GM18951 (cell line): ENCODE results near the gene MOSMO.

Experiments used
- POLR2A ChIP-seq: IDR thresholded peaks from 4 replicates; pipeline ENCODE4 v1.6.1; 2011; ENCODE audit warnings: mild to moderate bottlenecking; ENCODE audit not compliant: insufficient read length, insufficient read depth; ENCODE audit errors: extremely low read depth
- in situ Hi-C: fragments of 300-500 bp; cut with MboI; formaldehyde crosslinking; loops from one replicate; pipeline ENCODE4 v1.12.0; 2022; ENCODE audit warnings: low sequenced_read_pairs, mixed read lengths, inconsistent platforms; ENCODE audit not compliant: unreplicated experiment

Gene MOSMO

DNA sequence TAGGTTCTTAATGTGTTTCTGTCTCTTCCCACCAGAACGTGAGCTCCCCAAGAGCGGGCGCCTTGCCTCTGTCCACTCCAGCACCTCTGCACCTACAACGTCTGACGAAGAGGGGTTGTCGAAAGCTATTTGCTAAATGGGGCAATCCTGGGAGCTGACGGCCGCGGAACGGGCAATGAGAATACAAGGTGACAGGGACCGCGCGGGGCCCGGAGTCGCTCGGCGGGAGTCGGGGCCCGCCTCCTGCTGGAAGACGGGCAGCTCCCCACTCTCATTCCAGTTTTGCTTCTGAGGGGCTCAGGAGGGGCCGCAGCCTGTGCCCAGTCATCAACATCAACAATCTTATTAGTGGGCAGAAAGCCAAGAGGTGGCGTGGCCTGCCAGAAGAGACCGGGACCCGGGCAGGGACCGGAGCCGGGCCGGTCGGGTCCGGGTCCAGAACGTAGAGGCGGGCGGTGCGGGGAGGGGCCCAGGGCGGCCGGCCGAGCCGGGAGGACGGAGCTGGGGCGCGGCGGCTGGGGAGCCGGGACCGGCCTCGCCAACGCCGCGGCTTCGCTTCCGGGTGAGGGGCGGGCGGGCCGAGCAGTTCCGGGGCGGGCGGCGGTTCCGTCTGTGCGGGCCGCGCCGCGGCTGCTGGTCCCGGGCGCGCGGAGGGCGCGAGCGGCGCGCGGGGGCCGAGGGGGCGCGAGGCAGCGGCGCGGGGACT lies at the start of gene MOSMO:
TSS of gene MOSMO (plus strand) at position 603 of the 706 bp plus-strand sequence. CDS start 191 bp downstream, outside the sequence.
- in situ Hi-C loops, result loop anchor here (10.0 kb wide), 2 partner anchors 67 to 177 kb away; no protein-coding TSS in a partner anchor
- TF ChIP-seq POLR2A, result peak; percentile 89

DNA sequence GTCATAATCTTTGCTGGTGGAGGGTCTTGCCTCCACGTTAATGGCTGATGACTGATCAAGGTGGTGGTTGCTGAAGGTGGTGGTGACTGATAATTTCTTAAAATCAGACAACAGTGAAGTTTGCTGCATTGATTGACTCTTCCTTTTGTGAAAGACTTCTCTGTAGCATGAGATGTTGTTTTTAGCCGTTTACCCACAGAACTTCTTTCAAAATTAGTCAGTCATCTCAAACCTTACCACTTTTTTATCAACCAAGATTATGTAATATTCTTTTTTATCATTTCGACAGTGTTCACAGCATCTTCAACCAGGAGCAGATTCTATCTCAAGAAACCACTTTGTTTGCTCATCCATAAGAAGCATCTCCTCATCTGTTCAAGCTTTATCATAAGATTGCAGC lies 48.9 kb upstream of the MOSMO start:
- in situ Hi-C loops, result no loop called here
- no peak for TF ChIP-seq POLR2A

DNA sequence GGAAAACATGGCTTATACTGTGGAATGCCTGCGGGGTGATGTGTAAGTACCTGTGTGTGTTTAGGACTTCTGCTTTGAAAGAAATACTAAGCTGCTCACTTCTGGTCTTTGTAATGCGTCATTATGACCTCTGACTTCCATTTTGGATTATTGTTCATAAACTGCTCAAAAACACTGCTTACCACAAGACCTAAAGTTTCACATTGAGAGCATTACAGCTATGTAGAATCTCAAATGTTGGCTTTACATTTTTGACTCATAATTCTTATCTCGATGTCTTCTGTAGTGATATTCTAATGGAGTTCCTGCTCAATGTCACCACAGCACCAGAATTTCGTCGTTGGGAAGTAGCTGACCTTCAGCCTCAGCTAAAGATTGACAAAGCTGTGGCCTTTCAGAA lies 45.4 kb upstream of the MOSMO start:
- no peak for TF ChIP-seq POLR2A
- in situ Hi-C loops, result no loop called here

- no peak for TF ChIP-seq POLR2A
- in situ Hi-C loops, result no loop called here
Measured at GRCh38 chr16:21963887-21964286, 44.0 kb upstream of the MOSMO start.

GRCh38 chr16:21964353-21964752 lies 43.6 kb upstream of the MOSMO start:
- in situ Hi-C loops, result no loop called here
- TF ChIP-seq POLR2A, result no peak

DNA sequence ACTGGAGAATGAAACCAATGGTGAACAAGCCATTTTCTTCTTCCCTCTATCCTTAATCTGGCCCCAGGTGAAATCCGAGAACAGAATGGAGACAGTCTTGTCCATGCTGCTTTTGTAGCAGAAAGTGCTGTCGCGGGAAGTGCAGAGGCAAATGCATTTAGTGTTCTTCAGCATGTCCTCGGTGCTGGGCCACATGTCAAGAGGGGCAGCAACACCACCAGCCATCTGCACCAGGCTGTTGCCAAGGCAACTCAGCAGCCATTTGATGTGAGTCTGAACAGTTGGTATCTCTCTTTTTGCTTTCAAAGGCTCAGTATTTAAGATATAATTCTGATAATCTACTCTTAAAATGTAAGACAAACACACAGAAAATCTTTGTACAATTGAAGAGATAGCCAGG lies 36.1 kb upstream of the MOSMO start:
- no peak for TF ChIP-seq POLR2A
- in situ Hi-C loops, result no loop called here

GRCh38 chr16:21973945-21974344 lies 34.0 kb upstream of the MOSMO start:
- TF ChIP-seq POLR2A, result no peak
- in situ Hi-C loops, result no loop called here

DNA sequence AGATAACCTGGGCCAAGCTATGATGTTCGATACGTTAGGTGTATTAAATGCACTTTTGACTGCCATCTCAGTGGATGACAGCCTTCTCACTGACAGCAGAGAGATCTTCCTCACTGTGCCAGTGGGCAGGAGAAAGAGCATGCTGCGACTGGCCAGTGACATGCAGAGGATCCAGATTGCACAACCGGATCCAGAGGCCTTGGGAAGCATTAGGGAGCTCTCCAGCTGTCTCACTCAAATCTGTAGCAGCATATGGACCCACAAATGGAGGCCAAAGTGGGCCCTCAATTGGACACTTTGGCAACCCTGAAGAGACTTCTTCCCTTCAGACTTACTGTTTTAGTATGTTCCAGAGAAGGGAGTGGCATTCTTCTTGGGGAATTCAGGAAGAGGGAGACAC lies 27.9 kb upstream of the MOSMO start:
- no peak for TF ChIP-seq POLR2A
- in situ Hi-C loops, result no loop called here

DNA sequence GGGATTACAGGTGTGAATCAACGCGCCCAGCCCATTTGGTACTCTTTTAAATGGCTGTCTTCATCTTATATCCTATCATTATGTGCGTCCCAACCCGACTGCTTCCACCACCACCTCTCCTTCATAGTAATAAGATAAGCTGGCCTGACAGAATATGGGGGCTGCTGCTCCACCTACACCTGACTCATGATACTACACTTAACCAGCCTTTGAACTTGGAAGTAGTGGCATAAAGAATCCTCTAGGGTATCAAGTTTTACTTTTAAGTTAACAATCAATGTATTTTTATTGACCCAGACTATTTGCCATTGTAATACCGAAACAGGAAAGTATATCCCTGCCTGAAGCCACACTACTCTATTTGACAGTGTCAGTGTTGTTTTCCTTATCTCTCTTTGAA lies 25.8 kb upstream of the MOSMO start:
- in situ Hi-C loops, result no loop called here
- TF ChIP-seq POLR2A, result no peak

- TF ChIP-seq POLR2A, result no peak
- in situ Hi-C loops, result no loop called here
Measured at GRCh38 chr16:21984062-21984461, 23.8 kb upstream of the MOSMO start.

DNA sequence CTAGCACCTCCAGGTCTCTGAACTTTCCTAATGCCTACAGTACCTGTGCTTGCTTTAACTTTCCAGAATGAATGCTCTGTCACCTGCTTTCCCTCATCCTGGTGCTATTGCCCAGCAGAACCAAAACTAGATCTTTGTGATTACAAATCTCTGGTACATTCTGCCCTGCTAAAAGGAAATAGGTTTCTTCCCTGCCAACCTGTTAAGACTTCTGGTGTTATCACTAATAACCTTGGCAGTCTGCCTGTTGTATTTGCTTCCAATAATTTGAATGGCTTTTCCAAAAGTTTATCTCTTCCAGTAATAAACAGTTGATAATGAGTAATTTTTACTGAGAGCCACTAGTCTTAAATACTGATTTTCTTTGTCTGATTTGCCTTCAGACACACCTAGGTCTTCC lies 22.4 kb upstream of the MOSMO start:
- in situ Hi-C loops, result no loop called here
- no peak for TF ChIP-seq POLR2A

- TF ChIP-seq POLR2A, result no peak
- in situ Hi-C loops, result no loop called here
Measured at GRCh38 chr16:21986692-21987246, 21.1 kb upstream of the MOSMO start.

GRCh38 chr16:21987498-21987897 lies 20.4 kb upstream of the MOSMO start:
- TF ChIP-seq POLR2A, result no peak

GRCh38 chr16:21989133-21989532 lies 18.8 kb upstream of the MOSMO start:
- TF ChIP-seq POLR2A, result no peak
- in situ Hi-C loops, result no loop called here

More at GRCh38 chr16:21987498-21987897, 20.4 kb upstream of the MOSMO start:
- in situ Hi-C loops, result no loop called here
